GM19043 (cell line): ENCODE measurements around the gene POU3F3.

Experiments used
- ATAC-seq: cut with Tn5 transposase; IDR thresholded peaks from one replicate; pipeline ENCODE4 v1.9.1; 2021; ENCODE audit warnings: low read depth; ENCODE audit not compliant: unreplicated experiment

POU3F3 gene

GRCh38 chr2:104846786-104847585 lies 6.9 kb upstream of the POU3F3 start:
- ATAC-seq: no peak

GRCh38 chr2:104847586-104848160 lies 6.2 kb upstream of the POU3F3 start:
- ATAC-seq: no peak

- ATAC-seq: no peak
Measured at GRCh38 chr2:104848526-104848925, 5.4 kb upstream of the POU3F3 start.

GRCh38 chr2:104849101-104849500 lies 4.8 kb upstream of the POU3F3 start:
- no peak for ATAC-seq

GRCh38 chr2:104849618-104850141 lies 4.2 kb upstream of the POU3F3 start:
- ATAC-seq: no peak

- no peak for ATAC-seq
Measured at GRCh38 chr2:104850361-104851290, 3.3 kb upstream of the POU3F3 start.

- ATAC-seq: no peak
Measured at GRCh38 chr2:104851291-104852089, 2.4 kb upstream of the POU3F3 start.

- ATAC-seq: no peak
Measured at GRCh38 chr2:104852090-104852666, 1.7 kb upstream of the POU3F3 start.

- no peak for ATAC-seq
Measured at GRCh38 chr2:104854498-104855220, 744 bp downstream of the POU3F3 start.

- no peak for ATAC-seq
Measured at GRCh38 chr2:104855221-104856085, 1.5 kb downstream of the POU3F3 start.

GRCh38 chr2:104856086-104856972 lies 2.4 kb downstream of the POU3F3 start:
- ATAC-seq: no peak

GRCh38 chr2:104856973-104857261 lies 3.0 kb downstream of the POU3F3 start:
- ATAC-seq: no peak

- no peak for ATAC-seq
Measured at GRCh38 chr2:104857262-104858005, 3.5 kb downstream of the POU3F3 start.

GRCh38 chr2:104858006-104858978 lies 4.4 kb downstream of the POU3F3 start:
- no peak for ATAC-seq

GRCh38 chr2:104859291-104859765 lies 5.4 kb downstream of the POU3F3 start:
- ATAC-seq: no peak
